Activated CD8-positive, alpha-beta memory T cell treated with anti-CD3 and anti-CD28 coated beads, Interleukin-2, amount 50 U/mL, for 48 hours (primary cell): ENCODE measurements around the gene TBRG4.
"Not testable (repeated sequence)": the region's sequence is repeated elsewhere in the genome, so short reads cannot be mapped to it uniquely, and the experiment has no call there.

Experiments
- DNase-seq: peaks from one replicate; pipeline ENCODE4 v3.0.0-alpha.2; 2020

TBRG4 gene

DNA sequence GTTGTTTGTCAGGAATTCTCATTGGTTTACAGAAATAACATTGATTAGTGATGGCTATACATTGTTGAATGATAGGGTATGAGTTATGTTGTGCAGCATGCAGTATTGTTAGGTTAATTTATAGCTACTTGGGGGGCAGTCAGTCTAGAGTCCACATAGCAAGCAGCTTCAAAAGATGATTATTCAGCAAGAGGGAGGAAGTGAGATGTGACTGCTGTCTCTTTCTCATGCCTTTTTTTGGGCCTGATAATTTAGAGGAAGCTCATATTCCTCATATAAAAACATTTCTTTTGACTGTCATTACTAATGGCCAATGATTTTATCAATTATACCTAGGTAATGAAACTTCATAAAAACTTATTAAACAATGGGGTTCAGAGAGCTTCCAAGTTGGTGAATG lies 3.4 kb upstream of the TBRG4 start:
- no peak for DNase-seq

DNA sequence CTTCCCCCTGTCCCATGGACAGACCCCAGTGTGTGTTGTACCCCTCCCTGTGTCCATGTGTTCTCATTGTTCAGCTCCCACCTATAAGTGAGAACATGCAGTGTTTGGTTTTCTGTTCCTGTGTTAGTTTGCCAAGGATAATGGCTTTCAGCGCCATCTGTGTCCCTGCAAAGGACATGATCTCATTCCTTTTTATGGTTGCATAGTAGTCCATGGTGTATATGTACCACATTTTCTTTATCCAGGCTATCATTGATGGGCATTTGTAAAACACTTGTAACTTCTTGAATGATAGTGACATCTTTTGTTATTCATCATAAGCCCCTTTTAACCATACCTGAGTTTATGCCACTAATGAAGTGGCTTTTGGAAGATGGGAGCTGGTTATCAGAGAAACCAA lies 2.8 kb upstream of the TBRG4 start:
- not testable (repeated sequence) for DNase-seq

DNA sequence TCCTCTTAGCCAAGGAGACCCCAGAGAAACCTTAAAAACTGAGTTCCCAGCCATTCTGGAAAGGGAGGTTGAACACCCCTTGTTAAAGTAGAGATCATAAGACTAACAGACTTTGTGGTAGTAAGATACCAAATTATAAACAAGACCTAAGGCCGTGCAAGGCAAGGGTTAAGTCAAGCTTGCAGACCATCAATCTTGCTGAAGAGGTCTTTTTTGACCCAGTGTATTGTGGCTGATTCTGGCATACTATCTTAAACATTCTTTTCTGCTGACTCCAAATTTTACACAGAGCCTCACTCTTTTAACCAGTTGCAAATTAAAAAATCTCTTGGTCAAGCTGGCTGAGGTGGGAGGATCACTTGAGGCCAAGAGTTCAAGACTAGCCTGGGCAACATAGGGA lies 1.2 kb upstream of the TBRG4 start:
- DNase-seq = no peak

DNA sequence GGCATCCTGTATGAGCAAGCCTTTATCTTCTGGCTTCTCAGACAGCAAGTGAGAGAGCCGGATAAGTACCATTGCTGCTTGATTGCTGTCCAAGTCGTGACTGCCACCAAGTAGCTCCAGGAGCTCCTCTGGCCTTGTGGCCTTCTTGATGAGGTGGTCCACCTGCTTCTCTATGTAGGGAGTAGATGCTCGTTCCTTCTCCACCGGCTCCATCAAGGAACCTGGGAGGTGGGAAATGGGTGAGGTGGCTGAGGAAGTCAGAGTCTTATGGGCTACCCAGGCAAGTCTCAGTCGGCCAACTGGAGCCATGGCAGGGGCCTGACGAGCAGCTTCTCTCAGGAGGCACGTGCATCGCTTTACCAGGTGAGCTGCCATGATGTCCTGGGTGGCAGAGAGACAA lies 2.6 kb downstream of the TBRG4 start:
- DNase-seq = no peak

DNA sequence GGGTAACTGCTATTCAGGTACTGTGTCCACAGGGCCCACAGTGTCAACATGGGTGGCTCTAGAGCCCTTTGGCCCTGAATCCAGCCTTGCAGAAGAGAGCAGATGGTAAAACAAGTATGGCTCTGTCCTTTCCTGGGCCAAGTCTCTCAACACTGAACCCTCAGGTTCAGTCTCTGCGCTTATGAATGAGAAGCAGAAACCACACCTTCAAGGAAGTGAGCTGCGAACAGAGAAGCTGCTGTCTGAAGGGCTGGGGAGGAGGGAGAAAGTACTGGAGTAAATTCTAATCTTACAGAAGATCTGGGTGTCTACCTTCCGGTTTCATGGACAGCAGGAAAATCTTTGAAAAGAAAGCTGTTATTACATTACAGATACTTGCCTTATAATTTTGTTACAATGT lies 4.1 kb downstream of the TBRG4 start:
- no peak for DNase-seq

DNA sequence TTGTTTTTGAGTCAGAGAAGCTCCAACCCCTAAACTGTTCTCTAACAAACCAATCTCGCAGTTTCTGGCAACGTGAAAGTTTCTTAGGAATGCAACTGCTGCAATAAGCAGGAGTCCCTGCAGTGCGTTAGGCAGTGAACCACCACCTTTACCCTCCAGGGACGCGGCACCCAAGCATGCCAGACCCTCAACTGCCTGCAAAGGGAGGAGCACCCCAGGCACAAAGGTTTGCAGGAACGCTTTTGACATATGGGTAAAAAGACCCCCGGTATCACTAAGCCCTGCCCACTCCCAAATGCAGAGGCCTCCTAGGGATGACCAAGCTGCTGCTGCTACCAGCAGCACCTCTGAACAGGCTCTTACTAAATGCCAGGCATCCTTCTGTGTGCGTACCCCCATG lies 4.7 kb downstream of the TBRG4 start:
- no peak for DNase-seq

DNA sequence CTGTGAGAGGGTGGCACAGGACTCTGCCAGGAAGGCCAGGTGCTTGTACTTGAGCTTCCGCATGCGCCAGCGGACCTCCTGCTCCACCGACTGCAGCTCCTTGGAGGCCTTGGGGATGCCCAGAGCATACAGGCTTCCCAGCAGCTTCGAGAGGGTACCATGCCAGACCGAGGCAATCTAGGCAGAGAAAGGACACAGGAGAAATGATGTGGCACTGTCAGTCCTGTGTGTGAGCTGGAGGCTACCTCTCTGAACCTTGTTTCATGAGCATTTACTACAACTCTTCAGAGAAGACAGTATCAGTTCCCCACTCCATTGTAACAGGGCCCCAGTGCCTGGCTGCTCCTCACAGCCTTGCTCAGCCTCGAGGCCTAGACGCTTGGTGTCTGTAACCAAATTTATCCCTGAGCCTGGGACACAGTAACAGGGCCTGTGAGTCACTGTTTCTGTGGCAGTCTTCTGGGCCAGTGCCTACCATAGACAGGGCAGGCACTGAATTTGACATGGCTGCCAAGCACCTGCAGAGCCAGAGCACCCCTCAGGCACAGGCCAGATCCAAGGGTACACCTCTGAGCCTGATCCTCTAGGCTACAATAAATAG lies 5.8 kb downstream of the TBRG4 start:
- no peak for DNase-seq

DNA sequence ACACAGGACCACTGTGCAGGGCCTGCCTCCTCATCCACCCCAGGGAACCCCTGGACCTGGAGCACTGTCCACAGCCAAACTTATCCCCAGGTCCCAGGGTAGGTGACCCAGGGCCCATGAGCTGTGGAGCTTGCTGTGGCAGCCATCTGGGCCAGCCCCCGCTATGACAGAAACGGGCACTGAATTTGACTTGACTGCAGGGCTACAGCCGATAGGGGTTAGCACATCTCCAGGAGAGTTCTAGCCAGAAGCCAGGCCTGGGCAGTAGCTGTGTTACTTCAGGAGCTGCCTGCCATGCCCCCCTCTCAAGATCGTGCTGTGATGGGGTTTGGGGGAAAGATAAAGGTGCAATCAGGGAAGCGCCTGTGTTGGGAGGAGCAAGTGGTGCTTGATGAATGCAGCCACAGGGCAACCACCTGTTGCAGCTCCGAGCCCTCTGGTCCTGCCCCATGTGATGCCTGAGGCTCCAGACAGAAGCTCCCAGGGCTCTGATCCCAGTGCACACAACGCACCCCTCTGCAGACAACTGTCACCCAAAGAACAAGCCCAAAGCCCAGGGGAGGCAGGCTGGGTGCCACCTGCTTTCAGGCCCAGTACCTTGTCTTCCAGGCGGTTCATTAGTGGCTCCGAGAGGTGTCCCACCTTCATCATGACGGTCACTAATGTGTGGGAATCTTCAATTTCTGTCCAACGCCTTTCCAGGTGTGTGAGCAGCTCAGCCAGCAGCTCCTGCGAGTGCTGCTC lies 6.5 kb downstream of the TBRG4 start:
- no peak for DNase-seq

DNA sequence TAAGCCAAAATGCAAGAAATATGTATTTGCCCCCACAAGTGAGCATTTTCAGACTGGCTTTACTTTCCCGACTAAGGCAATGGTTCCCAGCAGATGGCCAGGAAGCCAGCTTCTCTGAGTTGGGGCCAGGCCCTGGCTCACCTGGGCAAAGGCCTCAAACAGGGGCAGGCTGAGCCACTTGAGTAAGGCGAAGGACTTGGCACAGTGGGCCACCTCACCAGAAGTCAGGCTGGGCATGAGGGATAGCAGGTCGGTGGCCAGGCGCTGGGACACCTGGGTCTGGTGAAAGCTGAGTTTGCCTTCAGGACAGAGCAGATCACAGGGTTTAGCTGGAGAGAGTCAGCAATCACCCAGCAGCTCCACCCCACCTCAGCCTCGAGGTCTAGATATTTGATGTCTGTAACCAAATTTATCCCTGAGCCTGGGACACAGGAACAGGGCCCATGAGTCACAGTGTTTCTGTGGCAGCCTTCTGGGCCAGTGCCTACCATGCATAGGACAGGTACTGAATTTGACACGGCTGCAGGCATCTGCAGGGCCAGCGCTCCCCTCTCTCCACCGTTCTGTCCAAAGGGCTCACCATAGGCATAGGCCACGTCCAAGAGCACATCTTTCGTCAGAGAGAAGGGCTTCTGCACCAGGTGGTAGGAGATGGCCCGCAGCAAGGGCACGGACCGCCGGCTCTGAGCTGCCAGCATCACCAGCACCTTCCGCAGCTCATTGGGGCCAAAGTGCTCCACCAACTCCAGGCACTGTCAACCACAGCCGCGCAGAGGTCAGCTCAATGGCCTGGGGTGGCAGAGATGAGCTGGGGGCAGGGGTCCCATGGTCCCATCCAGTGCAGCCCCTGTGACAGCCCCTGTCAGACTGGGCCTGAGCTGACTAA lies 7.3 kb downstream of the TBRG4 start:
- DNase-seq = no peak

DNA sequence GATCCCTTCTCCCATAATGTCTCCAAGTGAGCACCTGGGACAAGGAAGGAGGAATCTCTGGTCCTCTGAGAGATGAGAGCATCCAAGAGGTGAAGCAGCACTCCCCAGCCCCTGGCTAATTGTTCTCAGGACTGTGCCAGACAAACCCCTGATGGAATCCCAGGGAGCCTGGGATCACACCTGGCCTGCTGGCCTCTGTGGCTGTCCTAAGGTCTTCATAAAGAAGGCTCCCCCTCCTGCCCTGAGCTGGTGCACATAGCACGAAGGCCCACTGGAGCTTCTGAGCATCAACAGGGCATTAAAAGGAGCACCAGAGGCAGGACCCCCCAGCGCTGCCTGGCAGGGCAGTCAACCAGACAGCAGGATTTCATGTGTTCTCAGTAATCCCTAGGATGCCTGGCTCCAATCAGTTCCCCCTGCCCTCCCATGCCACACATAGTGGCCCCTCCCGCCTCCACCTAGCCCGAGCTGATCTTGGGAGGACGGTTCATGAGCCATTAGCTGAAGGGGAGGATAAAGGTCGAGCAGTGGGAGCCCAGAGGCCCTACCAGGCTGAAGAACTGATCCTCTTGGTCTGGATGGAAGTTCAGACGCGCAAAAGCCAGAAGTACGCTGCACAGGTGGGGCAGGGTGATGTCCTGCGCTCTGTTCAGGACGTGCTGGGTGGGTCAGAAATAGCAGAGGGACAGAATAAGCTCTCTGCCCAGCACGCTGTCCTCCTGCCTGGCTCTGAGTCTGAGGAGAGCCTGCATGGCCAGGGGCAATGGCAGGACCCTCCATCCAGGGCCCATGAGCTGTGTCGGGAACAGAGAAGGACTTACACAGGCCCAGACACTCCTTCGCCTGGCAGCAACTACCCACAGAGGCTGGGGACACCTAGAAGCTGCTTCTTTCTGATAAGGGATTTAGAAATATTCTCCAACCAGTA lies 8.4 kb downstream of the TBRG4 start:
- DNase-seq = no peak

DNA sequence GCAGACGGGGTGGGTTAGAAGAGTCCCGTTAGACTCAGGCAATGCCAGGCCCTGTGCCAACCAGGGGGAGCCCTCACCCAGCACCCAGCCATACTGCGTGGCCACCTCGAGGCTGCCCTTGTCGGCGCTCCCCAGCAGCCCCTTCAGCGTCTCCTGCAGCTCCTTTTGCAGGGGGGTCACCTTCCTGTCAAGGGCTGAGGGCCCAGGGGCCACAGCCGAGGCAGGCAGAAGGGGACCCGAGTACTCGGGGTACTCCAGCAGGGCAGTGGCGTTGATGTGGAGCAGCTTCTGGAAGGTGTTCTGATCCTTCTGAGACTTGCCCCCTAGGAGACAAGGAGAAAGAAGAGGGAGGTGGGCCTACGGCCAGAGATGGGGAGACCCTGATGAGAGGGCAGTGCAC lies 9.7 kb downstream of the TBRG4 start:
- DNase-seq = no peak

DNA sequence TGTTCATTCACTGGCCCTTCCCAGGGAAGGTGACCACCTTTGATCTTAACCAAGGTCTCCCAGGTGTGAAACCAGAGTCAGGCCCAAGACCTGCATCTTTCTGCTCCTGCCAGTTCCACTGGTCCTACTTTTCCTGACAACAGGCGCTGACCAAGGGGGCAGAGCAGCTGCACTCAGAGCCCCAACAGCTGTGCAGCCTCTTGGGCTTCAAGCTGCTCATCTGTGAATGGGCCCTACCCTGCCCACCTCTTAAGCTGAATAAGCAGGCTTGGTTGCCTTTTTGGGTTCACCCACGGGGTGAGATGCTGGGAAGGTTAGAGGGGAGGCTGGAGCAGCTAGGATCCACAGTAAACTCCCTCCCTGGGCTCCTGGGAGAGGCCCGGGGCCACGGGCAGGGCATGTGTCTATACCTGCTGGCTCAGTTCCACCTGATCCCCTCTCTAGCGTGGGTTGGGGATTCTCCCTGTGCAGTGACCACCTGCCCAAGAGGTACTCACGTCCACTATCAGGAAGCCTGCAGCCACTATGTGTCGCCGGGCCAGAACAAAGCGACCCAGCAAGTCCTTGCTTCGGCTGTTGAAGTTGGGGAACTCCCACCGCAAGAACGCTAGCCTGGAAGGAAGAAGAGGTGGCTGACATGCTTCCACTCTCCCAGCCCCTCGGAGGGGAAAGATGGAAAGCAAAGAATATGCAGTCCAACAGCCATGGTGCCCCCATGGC lies 10.6 kb downstream of the TBRG4 start:
- DNase-seq = no peak

DNA sequence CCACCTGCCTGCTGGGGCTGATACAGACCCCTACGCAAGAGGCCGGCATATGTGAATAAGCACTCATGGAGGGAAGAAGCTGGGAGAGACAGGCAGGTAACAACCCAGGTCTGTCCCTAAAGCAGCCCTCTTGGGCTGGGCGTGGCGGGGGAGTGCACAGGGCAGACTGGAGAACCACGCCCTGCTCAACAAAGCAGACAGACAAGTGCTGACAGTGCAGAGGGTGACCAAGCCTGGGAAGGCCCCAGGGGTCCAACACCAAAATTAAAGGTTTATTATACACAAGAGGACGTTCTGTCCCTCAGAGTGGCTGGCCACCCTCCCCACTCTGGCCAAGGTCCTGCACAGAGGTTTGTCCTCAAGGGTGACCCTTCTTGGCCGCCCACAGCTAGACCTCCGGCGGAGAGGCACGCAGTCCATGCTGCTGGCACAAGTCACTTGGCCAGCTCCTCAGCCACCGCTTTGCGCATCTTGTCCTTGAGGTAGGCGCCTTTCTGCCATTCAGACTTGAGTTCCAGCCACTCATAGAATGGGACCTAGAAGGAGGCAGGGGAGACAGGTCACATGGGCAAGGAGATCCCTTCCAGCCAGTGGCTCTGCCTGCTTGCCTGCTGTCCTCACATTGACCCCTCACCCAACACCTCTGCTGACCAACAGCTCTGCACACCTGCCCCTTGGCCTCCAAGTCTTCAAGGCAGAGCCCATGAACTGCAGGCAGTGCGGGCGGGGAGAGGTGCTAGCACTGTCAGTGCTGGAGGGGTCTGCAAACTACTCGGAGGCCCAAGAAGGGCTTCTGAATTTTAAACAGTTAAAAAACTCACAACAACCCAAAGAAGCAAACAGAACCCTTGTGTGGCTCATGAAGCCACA lies 11.4 kb downstream of the TBRG4 start:
- DNase-seq = no peak

DNA sequence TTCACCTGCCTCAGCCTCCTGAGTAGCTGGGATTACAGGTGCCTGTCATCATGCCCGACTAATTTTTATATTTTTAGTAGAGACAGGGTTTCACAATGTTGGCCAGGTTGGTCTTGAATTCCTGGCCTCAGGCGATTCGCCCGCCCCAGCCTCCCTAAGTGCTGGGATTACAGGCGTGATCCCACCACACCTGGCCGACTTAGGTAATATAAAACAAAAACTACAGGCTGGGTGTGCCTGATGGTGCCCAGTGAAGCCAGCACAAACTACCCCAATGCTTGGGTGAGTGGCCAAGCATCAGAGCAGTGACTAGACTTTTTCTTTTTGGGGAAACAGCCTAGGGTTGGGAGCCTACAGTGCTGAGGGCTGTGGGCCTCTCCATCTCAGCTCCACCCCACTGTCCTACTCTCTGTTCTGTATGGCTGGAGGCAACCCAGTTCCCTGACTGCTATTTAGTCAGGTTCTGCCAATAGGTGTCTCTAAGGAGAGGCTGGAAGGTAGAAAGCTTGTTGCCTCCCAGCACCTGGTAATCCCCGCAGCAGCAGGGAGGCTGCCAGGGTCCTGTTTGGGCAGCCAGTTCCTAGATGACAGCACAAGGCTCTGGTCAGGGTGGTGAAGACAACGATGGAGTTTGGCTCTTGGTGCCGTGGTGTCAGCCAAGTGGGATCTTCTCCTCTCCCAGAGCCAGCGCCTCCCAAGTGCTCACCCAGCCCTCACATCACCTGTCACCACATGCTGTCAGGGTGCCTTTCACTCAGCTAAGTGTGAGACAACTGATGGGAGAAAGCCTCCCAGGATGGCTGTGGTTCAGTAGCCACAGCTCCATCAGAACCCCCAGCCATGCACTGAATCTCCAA lies 12.3 kb downstream of the TBRG4 start:
- no peak for DNase-seq

DNA sequence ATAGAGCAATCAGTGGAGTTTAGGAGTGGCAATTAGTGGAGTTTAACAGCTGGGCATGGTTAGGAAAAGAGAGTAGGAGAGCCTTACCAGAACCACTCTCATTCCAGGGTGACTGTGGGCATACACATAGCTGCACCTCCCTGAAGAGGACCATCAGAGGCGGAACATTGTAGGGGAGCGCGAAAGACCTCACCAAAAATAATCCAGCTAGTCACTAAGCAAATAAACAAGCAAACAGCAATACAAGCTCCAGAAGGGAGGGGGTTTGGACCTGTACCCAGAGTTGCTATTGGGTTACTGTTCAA lies 18.6 kb downstream of the TBRG4 start:
- DNase-seq = no peak

DNA sequence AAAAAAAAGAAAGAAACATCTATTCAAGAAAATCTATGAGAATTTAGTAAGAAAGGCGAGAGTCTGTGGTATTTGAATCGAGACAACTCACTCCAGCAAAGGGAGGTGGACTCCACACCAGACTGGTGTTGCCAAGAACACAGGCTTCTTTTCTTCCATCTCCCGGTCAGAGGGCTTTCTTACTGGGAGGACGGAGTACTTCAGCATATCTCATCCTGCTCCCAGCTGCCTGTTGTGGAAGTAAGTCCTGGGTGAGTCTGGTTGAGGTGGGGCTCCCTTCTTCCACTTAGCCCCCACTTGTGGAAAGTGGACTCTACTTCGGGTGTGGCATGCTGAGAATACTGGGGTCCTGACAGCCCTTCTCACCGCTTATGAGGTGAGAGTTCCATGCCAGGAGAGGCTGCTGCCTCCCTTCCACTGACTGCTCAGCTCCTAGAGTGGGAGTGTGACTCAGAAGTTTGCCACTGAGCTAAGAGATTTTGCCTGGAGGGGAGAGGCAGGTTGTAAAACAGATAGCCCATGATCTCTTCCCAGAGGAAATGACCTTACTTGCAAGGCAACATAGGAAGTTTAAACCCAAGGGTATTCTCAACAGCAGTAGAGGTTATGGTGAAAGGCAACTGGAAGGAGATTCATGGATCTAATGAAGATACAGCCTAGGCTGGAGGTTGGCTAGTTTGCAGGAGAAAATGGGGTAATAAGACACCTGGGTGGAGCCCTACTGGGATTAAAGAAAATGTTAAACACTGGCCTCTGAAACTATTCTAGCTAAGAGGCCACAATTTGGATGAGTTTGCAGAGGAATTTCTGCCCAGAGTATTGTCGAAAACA lies 19.2 kb downstream of the TBRG4 start:
- no peak for DNase-seq

DNA sequence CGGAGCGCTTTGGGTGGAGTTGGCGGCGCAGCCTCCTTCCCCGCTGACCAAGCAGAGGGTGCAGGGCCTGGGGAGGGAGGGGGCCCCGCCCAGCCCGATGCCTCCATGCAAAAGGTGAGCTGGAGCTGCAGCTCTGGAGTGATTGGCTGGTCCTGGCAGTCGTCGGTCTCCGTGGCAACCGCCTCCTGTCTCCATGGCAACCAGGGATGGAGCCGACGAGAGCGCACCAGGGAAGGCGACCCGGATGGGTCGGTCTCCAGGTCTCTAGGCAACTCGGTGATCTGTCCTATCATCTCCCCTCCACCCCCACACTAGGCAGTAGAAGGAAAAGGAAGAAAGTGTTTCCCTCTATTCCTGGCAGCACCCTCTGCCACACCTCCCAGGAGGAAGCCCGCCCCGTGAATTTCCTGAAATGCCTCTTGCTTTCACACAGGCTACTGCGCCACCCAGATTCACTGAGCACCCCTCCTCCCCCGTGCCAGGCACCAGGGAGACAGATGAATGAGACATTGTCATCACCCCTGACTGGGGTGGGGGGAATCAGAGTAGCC lies 22.1 kb downstream of the TBRG4 start:
- peak; percentile 86 for DNase-seq

DNA sequence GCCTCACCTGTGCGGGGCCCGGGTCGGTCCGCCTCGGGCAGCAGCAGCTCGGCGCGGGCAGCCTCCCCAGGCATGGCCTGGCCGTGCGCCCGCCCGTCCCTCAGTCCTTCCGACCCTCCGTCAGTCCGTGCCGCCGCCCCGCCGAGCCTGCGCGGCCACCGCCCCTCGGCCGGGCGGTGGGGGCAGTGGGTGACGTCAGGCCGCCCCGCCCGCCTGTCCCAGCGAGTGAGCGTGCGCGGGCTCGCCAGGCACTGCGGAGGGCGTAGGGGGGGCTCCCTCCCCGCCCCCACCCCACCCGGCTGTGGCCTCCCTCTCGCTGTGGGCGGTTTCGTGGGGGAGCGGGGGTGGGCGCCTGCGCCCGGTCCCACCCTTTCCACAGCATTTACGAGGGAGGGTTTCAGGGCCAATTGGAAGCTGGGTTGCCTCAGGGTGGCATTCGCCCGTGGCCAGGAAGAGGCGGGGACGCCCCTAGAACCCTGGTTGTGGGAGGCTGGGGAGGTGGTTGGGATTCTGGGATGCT lies 22.6 kb downstream of the TBRG4 start, which contains the start of gene NACAD:
NACAD (minus strand) TSS at position 149 of the 520 bp plus-strand sequence; CDS start at position 74, 75 bp downstream.
- no peak for DNase-seq
